Smooth muscle cell (in vitro differentiated cells): Measurements from ENCODE around the gene CBLIF. TPM values are rescaled to one million over a fixed set of nuclear protein-coding genes. Genes with fewer than 3 reads are reported as not detected.

Experiments
- DNase-seq: peaks from one replicate; lab custom pipeline; 2025; ENCODE audit not compliant: unreplicated experiment; lab: John Stamatoyannopoulos, UW
- H2AFZ ChIP-seq: fragments of 200-600 bp; sonication (generic); 2 replicates; pipeline ENCODE4 v1.6.0; 2016; ENCODE audit warnings: antibody characterized with exemption, low read depth, mild to moderate bottlenecking
- H3F3A ChIP-seq: fragments of 200-600 bp; sonication (generic); 2 replicates; pipeline ENCODE4 v1.6.0; 2017; ENCODE audit warnings: antibody characterized with exemption, low read depth
- H3K27ac ChIP-seq: fragments of 200-600 bp; sonication (generic); 2 replicates; pipeline ENCODE4 v1.5.1; 2016; ENCODE audit warnings: low read depth, mild to moderate bottlenecking
- H3K27me3 ChIP-seq: fragments of 200-600 bp; sonication (generic); 2 replicates; pipeline ENCODE4 v1.6.1; 2016; ENCODE audit warnings: low read depth, mild to moderate bottlenecking
- H3K36me3 ChIP-seq: fragments of 200-600 bp; sonication (generic); 2 replicates; pipeline ENCODE4 v1.5.1; 2016; ENCODE audit warnings: low read depth
- H3K4me1 ChIP-seq: fragments of 200-600 bp; sonication (generic); 2 replicates; pipeline ENCODE4 v1.5.1; 2016; ENCODE audit warnings: low read depth
- H3K4me2 ChIP-seq: fragments of 200-600 bp; sonication (generic); 2 replicates; pipeline ENCODE4 v1.6.0; 2016; ENCODE audit warnings: mild to moderate bottlenecking
- H3K4me3 ChIP-seq: fragments of 200-600 bp; sonication (generic); 2 replicates; pipeline ENCODE4 v1.5.1; 2016; ENCODE audit warnings: mild to moderate bottlenecking
- H3K79me2 ChIP-seq: fragments of 200-600 bp; sonication (generic); 2 replicates; pipeline ENCODE4 v1.6.0; 2016; ENCODE audit warnings: low read depth, mild to moderate bottlenecking
- H3K9ac ChIP-seq: fragments of 200-600 bp; sonication (generic); 2 replicates; pipeline ENCODE4 v1.6.0; 2016; ENCODE audit warnings: low read depth
- H3K9me3 ChIP-seq: fragments of 200-600 bp; sonication (generic); replicated peaks from 2 replicates; pipeline ENCODE4 v1.5.1; 2016; ENCODE audit warnings: low read depth
- H4K20me1 ChIP-seq: fragments of 200-600 bp; sonication (generic); 2 replicates; pipeline ENCODE4 v1.6.0; 2016; ENCODE audit warnings: low read depth
- WGBS: methylation state at CpG from one replicate; pipeline ENCODE4 v1.1.7; 2016; ENCODE audit warnings: low lambda C conversion rate; 5-methylcytosine and 5-hydroxymethylcytosine counted together
- polyA plus RNA-seq: library from polyadenylated mRNA; unstranded; fragments of >200 nt; fragmentation: Nextera tagmentation; extraction: Ambion mirVana; gene quantifications from 2 replicates; pipeline ENCODE4 v1.2.1, GENCODE V29; 2016
- total RNA-seq: library from RNA; depleted of rRNA; stranded (reverse); fragments of >200 nt; gene quantifications from 2 replicates; pipeline ENCODE4 v1.2.3, GENCODE V29; 2014
- TF ChIP-seq, protein P1 (sequence below): fragments of 200-600 bp; sonication (generic); IDR thresholded peaks from 2 replicates; pipeline ENCODE4 v1.5.1; 2017; ENCODE audit warnings: borderline replicate concordance, mild to moderate bottlenecking, antibody characterized with exemption; ENCODE audit not compliant: insufficient read depth, poor library complexity, severe bottlenecking

CBLIF gene
- total and polyA plus RNA-seq, 2 experiments from 2014 or later: not detected

DNA sequence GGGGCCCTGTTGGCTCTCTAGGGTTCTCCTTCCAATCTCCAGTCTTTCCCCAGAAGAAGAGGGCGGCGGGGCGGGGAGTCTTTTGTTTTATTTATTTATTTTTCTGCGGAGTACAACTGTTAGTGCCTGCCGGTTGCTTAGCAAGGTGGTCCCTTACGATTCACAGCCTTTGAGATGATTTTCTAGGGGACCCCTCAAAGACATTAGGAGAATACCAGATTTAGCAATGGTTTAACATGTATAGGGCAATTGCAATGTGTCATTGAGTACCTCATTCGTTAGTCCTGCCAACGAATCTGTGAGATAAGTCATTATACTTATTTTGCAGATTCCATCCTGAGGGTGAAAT lies 34.4 kb downstream of the CBLIF start:
- Histone ChIP-seq H3K9ac (peak overlapping the region; percentile 82), H3K27ac (peak overlapping the region; percentile 42), H4K20me1 (no peaks in the 10 kb centered on the region), H2AFZ (peak overlapping the region; percentile 85), H3K4me2 (peak overlapping the region; percentile 97), H3K4me1 (peaks cover 8% of the 10 kb centered on the region), H3K79me2 (peaks cover 7% of the 10 kb centered on the region), H3K27me3 (no peaks in the 10 kb centered on the region), H3K36me3 (no peaks in the 10 kb centered on the region), H3F3A (peaks cover 5% of the 10 kb centered on the region), H3K4me3 (peak overlapping the region; percentile 87), H3K9me3 (no peaks in the 10 kb centered on the region)
- WGBS: 21% methylated on average over 8 of the region's 8 CpGs
- TF ChIP-seq, protein P1, sequence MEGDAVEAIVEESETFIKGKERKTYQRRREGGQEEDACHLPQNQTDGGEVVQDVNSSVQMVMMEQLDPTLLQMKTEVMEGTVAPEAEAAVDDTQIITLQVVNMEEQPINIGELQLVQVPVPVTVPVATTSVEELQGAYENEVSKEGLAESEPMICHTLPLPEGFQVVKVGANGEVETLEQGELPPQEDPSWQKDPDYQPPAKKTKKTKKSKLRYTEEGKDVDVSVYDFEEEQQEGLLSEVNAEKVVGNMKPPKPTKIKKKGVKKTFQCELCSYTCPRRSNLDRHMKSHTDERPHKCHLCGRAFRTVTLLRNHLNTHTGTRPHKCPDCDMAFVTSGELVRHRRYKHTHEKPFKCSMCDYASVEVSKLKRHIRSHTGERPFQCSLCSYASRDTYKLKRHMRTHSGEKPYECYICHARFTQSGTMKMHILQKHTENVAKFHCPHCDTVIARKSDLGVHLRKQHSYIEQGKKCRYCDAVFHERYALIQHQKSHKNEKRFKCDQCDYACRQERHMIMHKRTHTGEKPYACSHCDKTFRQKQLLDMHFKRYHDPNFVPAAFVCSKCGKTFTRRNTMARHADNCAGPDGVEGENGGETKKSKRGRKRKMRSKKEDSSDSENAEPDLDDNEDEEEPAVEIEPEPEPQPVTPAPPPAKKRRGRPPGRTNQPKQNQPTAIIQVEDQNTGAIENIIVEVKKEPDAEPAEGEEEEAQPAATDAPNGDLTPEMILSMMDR: no peak
- no peak for DNase-seq

DNA sequence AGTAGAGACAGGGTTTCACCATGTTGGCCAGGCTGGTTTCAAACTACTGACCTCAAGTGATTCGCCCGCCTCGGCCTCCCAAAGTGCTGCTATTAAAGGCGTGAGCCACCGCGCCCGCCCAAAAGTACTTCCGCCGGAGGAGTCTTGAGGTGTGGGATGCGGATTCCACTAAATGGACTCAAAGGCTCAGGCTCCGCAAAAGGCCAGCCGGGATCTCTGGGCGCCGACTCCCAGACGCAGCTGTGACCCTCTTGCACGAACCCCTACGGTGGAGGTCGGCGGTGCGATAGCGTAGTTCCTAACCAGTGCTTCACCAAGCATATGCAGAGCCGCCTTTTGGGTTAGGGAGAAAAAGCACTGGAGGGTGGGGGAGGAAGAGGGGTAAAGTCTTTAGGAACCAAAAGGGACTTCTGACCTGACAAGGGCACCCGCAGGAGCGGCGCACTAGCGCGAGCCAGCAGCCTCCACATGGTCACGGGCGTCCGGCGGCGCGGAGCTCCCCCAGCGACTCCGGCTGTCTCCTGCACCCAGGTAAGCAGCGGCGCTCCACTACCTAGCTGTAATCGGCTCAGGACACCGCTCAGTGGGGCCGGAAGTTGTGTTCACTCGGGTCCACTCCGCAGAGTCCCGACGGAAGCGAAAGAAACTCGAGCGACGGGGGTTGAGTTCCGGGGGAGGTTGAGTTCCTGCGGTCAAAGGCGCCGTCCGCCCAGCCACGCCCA lies 34.9 kb downstream of the CBLIF start, which contains the start of gene MRPL16:
Gene MRPL16 (minus strand): TSS at position 590 of the 722 bp plus-strand sequence. CDS start 120 bp downstream, at position 470.
- H2AFZ ChIP-seq: peak within 1 kb of the TSS; percentile 85

DNA sequence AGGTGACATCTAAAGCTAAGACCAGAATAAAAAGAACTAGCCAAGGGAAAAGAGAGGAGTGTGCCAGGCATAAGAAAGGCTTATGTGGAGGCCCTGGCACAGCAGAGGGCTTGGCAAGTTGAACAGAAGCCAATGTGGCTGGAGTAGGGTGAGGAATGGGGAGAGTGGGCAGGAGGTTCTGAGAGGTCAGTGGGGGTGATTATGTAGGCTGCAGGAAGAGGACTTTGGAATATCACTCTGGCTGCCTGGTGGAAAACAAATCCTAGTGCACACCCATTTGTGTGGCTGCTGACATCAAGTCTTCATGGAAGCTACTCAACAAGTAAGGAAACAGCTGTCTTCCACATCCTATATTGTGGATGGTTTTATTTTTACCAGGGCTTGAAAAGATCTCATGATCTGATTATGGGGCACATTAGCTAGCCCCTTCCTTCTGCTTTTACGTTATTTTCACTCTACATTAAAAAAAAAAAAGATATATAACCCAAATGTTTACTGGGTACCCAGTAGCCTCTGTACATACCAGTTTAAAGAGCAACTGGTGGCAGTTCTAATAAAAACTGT lies 38.2 kb downstream of the CBLIF start:
- H3K9me3 ChIP-seq: no peaks in the 10 kb centered on the region
- peaks cover 8% of the 10 kb centered on the region for H3K4me1 ChIP-seq
- WGBS: 100% methylated on average over 1 of the region's 1 CpG
- H3K4me3 ChIP-seq: no peak overlapping the region
- H4K20me1 ChIP-seq: no peaks in the 10 kb centered on the region
- H3K36me3 ChIP-seq: no peaks in the 10 kb centered on the region
- TF ChIP-seq, protein P1: no peak
- no peak overlapping the region for H3K27ac ChIP-seq
- H2AFZ ChIP-seq: no peak overlapping the region
- H3F3A ChIP-seq: peaks cover 11% of the 10 kb centered on the region
- no peak overlapping the region for H3K4me2 ChIP-seq
- H3K27me3 ChIP-seq: no peaks in the 10 kb centered on the region
- no peak overlapping the region for H3K9ac ChIP-seq
- H3K79me2 ChIP-seq: peaks cover 7% of the 10 kb centered on the region
- DNase-seq: no peak

More for the DNA sequence above, 34.9 kb downstream of the CBLIF start, which contains the start of gene MRPL16:
- Histone ChIP-seq H3F3A (peaks cover 5% of the 10 kb centered on the region), H3K9me3 (no peaks in the 10 kb centered on the region), H3K4me2 (peak within 1 kb of the TSS; percentile 97), H3K27ac (peak within 1 kb of the TSS; percentile 42), H3K27me3 (no peaks in the 10 kb centered on the region), H3K9ac (peak within 1 kb of the TSS; percentile 82), H3K79me2 (peaks cover 7% of the 10 kb centered on the region), H3K4me1 (peaks cover 8% of the 10 kb centered on the region), H4K20me1 (no peaks in the 10 kb centered on the region), H3K4me3 (peak within 1 kb of the TSS; percentile 87), H3K36me3 (no peaks in the 10 kb centered on the region)
- 1% methylated on average over 52 of the region's 54 CpGs for WGBS
- TF ChIP-seq, protein P1: peak; percentile 8
- peak; percentile 57 for DNase-seq
